K562 (cell line): Measurements from ENCODE around the gene LMO3.

Source experiments
- BRD4 ChIP-seq: fragments of 200-600 bp; sonication (generic); IDR thresholded peaks from 2 replicates; pipeline ENCODE4 v1.6.1; 2017; ENCODE audit warnings: inconsistent platforms
- HDGF ChIP-seq: fragments of 450-650 bp; IDR thresholded peaks from 2 replicates; pipeline ENCODE4 v1.6.1; 2016
- KAT7 ChIP-seq: sonication (generic); formaldehyde crosslinking; IDR thresholded peaks from 2 replicates; pipeline ENCODE4 v1.8.0; 2022; ENCODE audit warnings: missing genetic modification reagents, mild to moderate bottlenecking, borderline replicate concordance
- MAFK ChIP-seq: IDR thresholded peaks from 2 replicates; pipeline ENCODE4 v1.6.1; 2011; ENCODE audit warnings: low read length, improper control_type of control experiment
- NKRF ChIP-seq: fragments of 450-650 bp; IDR thresholded peaks from 2 replicates; pipeline ENCODE4 v1.6.1; 2016; ENCODE audit warnings: borderline replicate concordance
- NR2C2 ChIP-seq, 2 experiments: fragments of 200-800 bp in 1 of 2; sonication (Bioruptor generic) in 1 of 2; sonication (generic) in 1 of 2; formaldehyde crosslinking in 1 of 2; IDR thresholded peaks; 2 replicates each; pipeline versions ENCODE4 v1.6.1 to v1.8.0; 2016 to 2022; ENCODE audit warnings: mild to moderate bottlenecking in 1 of 2, missing compliant biosample characterization in 1 of 2, missing genetic modification characterization in 1 of 2, missing genetic modification reagents in 1 of 2
- POLR2G ChIP-seq: fragments of 200-400 bp; formaldehyde crosslinking; IDR thresholded peaks from 2 replicates; pipeline ENCODE4 v1.6.1; 2017; ENCODE audit warnings: low read depth, mild to moderate bottlenecking, antibody characterized with exemption, low read length, moderate library complexity
- RBM14 ChIP-seq: fragments of 200-400 bp; formaldehyde crosslinking; IDR thresholded peaks from 2 replicates; pipeline ENCODE4 v1.6.1; 2018; ENCODE audit warnings: low read depth, mild to moderate bottlenecking, low read length, moderate library complexity, borderline replicate concordance; ENCODE audit not compliant: insufficient read depth
- RFX1 ChIP-seq: fragments of 450-650 bp; IDR thresholded peaks from 2 replicates; pipeline ENCODE4 v1.6.1; 2016; ENCODE audit warnings: mild to moderate bottlenecking, moderate library complexity
- SAFB2 ChIP-seq: fragments of 200-400 bp; formaldehyde crosslinking; IDR thresholded peaks from 2 replicates; pipeline ENCODE4 v1.6.1; 2018; ENCODE audit warnings: borderline replicate concordance, low read length, low read depth, moderate library complexity; ENCODE audit not compliant: severe bottlenecking
- SNAPC5 ChIP-seq: fragments of 250-450 bp; sonication (Bioruptor Pico); IDR thresholded peaks from 2 replicates; pipeline ENCODE4 v1.8.0; 2021; ENCODE audit warnings: moderate library complexity, mild to moderate bottlenecking, inconsistent platforms
- TEAD1 ChIP-seq, 2 experiments: fragments of 450-650 bp in 1 of 2; sonication (generic) in 1 of 2; formaldehyde crosslinking; IDR thresholded peaks; 2 replicates each; pipeline versions ENCODE4 v1.4.0 to v1.8.0; 2020 to 2022; ENCODE audit warnings: mild to moderate bottlenecking in 2 of 2, missing genetic modification reagents in 1 of 2
- ZNF384 ChIP-seq: IDR thresholded peaks from 2 replicates; pipeline ENCODE4 v1.6.1; 2012; ENCODE audit warnings: low read depth, low read length, improper control_type of control experiment
- TF ChIP-seq, protein P1 (sequence below): sonication (generic); formaldehyde crosslinking; IDR thresholded peaks from 2 replicates; pipeline ENCODE4 v1.5.0; 2020; ENCODE audit warnings: missing genetic modification reagents

DNA sequence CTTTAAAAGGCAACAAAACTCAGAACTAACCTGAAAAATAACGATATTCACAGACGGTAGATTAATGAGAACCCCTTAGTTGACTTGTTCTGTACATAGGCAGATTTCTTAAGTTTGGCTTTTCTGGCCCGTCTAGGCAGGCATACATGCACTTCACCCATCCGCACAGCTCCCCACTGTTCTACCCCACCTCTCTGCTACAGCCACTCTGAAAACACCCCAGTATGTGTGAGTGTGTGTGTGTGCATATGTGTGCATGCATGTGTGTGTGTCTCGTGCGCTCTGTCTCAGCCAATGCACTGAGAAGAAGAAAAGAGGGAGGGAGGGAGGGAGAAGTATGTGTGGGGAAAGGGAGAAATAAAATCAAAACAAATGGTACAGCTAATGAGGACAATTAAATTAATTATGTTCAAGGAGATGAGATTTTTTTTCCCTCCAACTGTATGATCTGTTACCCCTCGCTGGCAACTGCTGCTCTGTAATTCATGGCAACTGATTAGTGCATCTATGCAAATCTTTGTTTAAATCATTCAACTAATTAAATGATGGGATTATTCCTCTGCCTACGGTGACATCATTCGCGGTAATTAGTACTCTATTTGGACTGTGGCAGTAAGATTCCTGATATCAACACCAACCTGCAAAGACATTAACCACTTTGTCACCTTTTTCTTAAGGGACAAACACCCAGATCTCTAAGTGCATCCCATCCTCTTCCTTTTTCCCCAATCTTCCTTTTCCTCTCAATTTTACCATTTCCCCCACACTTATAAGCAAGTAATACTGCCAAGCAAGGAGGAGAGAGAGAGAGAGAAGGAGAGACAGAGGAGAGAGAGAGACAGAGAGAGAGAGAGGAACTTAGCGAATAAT, 2.2 kb upstream of the LMO3 start:
- no peak for TF ChIP-seq HDGF
- TF ChIP-seq SAFB2 = no peak
- TF ChIP-seq ZNF384 = no peak
- TF ChIP-seq POLR2G = no peak
- no peak for TF ChIP-seq TEAD1 (CRISPR knock-in tag; IDR thresholded peaks at IDR 0.05)
- TF ChIP-seq MAFK = no peak
- no peak for TF ChIP-seq KAT7
- no peak for TF ChIP-seq NKRF
- no peak for TF ChIP-seq NR2C2 (CRISPR knock-in tag; IDR thresholded peaks at IDR 0.05)
- TF ChIP-seq NR2C2 (tag; IDR thresholded peaks at IDR 0.05) = no peak
- TF ChIP-seq SNAPC5 (CRISPR knock-in tag) = no peak
- TF ChIP-seq, protein P1, sequence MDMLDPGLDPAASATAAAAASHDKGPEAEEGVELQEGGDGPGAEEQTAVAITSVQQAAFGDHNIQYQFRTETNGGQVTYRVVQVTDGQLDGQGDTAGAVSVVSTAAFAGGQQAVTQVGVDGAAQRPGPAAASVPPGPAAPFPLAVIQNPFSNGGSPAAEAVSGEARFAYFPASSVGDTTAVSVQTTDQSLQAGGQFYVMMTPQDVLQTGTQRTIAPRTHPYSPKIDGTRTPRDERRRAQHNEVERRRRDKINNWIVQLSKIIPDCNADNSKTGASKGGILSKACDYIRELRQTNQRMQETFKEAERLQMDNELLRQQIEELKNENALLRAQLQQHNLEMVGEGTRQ = no peak
- no peak for TF ChIP-seq BRD4
- no peak for TF ChIP-seq RBM14
- TF ChIP-seq RFX1 = no peak
